ENCODE data around the gene TIMM22. TPM values are rescaled to one million over a fixed set of nuclear protein-coding genes. Genes with fewer than 3 reads are reported as not detected.
A peak's percentile ranks its signal among the peaks of the same experiment; 100 is the strongest.

TIMM22 gene
- total and polyA plus RNA-seq, 2 of the 13 experiments (the other 11 are each of a cell fraction or from before 2014, with no cell fraction given): 6.2 to 15.5 TPM

DNA sequence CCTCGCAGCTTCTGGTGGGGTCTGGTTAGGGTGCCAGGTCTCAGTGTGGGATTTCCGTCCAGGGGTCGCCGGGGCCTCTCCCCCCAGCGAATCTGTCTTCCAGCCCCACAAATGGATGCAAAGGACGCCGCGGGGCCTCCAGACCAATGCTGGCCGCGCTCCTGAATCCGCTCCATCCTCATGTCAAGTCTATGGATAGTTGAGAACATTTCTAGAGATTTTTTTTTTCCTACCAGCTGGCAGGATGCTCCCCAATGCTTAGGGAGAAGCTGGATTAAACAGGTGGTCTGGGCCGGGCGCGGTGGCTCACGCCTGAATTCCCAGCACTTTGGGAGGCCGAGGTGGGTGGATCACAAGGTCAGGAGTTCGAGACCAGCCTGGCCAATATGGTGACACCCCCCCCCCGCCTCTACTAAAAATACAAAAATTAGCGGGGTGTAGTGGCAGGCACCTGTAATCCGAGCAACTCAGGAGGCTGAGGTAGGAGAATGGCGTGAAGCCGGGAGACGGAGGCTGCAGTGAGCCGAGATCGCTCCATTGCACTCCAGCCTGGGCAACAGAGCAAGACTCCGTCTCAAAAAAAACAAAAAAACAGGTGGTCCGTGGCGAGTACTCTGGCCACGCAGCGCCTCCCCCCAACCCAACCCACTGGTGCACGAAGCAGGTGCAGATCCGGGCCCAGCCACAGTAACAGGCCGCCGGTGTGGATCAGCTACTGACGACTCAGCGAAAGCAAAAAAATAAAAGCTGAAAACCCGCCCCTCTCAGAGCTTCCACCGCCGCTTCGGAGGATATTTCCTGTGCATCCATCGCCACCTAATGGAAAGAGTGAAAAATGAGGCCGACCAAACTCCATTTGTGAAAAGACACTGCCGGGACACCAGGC, 16.3 kb upstream of the TIMM22 start (continued):
- TF ChIP-seq GLI4 (CRISPR knock-in tag; IDR thresholded peaks at IDR 0.05; ENCODE audit: borderline replicate concordance) (no peak), GPN1 (CRISPR knock-in tag; IDR thresholded peaks at IDR 0.05; ENCODE audit: borderline replicate concordance) (no peak), SKI (IDR thresholded peaks at IDR 0.05; ENCODE audit: partially characterized antibody) (no peak), ZNF660 (CRISPR knock-in tag; IDR thresholded peaks at IDR 0.05; ENCODE audit: borderline replicate concordance, low read depth) (no peak), HMG20A (CRISPR knock-in tag; IDR thresholded peaks at IDR 0.05; ENCODE audit: borderline replicate concordance) (no peak), GABPA (IDR thresholded peaks at IDR 0.05; ENCODE audit: low read depth, low read length) (no peak), GABPA (CRISPR knock-in tag; IDR thresholded peaks at IDR 0.05; ENCODE audit: low read depth) (no peak), FOXA3 (CRISPR knock-in tag; IDR thresholded peaks at IDR 0.05) (no peak; the same call in 1 of the 2 replicates), ZNF607 (CRISPR knock-in tag; IDR thresholded peaks at IDR 0.05; ENCODE audit: borderline replicate concordance) (no peak), PHF8 (CRISPR knock-in tag; IDR thresholded peaks at IDR 0.05) (no peak; the same call in 1 of the 2 replicates), ELF3 (CRISPR knock-in tag; IDR thresholded peaks at IDR 0.05) (peak; percentile 36; the same call in 1 of the 2 replicates), RAD21 (CRISPR knock-in tag; IDR thresholded peaks at IDR 0.05) (peak; percentile 84), REXO4 (CRISPR knock-in tag; IDR thresholded peaks at IDR 0.05; ENCODE audit: borderline replicate concordance) (no peak)
- TF ChIP-seq, protein P1, sequence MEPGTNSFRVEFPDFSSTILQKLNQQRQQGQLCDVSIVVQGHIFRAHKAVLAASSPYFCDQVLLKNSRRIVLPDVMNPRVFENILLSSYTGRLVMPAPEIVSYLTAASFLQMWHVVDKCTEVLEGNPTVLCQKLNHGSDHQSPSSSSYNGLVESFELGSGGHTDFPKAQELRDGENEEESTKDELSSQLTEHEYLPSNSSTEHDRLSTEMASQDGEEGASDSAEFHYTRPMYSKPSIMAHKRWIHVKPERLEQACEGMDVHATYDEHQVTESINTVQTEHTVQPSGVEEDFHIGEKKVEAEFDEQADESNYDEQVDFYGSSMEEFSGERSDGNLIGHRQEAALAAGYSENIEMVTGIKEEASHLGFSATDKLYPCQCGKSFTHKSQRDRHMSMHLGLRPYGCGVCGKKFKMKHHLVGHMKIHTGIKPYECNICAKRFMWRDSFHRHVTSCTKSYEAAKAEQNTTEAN (CRISPR knock-in tag; conservative IDR thresholded peaks at IDR 0.05): no peak
- TF ChIP-seq, protein P2, sequence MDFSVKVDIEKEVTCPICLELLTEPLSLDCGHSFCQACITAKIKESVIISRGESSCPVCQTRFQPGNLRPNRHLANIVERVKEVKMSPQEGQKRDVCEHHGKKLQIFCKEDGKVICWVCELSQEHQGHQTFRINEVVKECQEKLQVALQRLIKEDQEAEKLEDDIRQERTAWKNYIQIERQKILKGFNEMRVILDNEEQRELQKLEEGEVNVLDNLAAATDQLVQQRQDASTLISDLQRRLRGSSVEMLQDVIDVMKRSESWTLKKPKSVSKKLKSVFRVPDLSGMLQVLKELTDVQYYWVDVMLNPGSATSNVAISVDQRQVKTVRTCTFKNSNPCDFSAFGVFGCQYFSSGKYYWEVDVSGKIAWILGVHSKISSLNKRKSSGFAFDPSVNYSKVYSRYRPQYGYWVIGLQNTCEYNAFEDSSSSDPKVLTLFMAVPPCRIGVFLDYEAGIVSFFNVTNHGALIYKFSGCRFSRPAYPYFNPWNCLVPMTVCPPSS (IDR thresholded peaks at IDR 0.05): no peak
- TF ChIP-seq, protein P3, sequence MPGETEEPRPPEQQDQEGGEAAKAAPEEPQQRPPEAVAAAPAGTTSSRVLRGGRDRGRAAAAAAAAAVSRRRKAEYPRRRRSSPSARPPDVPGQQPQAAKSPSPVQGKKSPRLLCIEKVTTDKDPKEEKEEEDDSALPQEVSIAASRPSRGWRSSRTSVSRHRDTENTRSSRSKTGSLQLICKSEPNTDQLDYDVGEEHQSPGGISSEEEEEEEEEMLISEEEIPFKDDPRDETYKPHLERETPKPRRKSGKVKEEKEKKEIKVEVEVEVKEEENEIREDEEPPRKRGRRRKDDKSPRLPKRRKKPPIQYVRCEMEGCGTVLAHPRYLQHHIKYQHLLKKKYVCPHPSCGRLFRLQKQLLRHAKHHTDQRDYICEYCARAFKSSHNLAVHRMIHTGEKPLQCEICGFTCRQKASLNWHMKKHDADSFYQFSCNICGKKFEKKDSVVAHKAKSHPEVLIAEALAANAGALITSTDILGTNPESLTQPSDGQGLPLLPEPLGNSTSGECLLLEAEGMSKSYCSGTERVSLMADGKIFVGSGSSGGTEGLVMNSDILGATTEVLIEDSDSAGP (CRISPR knock-in tag; IDR thresholded peaks at IDR 0.05; ENCODE audit: borderline replicate concordance): 0 out of 2 replicates have a peak, but pooled peaks have one; percentile 55
- TF ChIP-seq, protein P4, sequence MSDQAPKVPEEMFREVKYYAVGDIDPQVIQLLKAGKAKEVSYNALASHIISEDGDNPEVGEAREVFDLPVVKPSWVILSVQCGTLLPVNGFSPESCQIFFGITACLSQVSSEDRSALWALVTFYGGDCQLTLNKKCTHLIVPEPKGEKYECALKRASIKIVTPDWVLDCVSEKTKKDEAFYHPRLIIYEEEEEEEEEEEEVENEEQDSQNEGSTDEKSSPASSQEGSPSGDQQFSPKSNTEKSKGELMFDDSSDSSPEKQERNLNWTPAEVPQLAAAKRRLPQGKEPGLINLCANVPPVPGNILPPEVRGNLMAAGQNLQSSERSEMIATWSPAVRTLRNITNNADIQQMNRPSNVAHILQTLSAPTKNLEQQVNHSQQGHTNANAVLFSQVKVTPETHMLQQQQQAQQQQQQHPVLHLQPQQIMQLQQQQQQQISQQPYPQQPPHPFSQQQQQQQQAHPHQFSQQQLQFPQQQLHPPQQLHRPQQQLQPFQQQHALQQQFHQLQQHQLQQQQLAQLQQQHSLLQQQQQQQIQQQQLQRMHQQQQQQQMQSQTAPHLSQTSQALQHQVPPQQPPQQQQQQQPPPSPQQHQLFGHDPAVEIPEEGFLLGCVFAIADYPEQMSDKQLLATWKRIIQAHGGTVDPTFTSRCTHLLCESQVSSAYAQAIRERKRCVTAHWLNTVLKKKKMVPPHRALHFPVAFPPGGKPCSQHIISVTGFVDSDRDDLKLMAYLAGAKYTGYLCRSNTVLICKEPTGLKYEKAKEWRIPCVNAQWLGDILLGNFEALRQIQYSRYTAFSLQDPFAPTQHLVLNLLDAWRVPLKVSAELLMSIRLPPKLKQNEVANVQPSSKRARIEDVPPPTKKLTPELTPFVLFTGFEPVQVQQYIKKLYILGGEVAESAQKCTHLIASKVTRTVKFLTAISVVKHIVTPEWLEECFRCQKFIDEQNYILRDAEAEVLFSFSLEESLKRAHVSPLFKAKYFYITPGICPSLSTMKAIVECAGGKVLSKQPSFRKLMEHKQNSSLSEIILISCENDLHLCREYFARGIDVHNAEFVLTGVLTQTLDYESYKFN (CRISPR knock-in tag; conservative IDR thresholded peaks at IDR 0.05): 0 out of 2 replicates have a peak, but pooled peaks have one; percentile 15
- TF ChIP-seq, protein P5, sequence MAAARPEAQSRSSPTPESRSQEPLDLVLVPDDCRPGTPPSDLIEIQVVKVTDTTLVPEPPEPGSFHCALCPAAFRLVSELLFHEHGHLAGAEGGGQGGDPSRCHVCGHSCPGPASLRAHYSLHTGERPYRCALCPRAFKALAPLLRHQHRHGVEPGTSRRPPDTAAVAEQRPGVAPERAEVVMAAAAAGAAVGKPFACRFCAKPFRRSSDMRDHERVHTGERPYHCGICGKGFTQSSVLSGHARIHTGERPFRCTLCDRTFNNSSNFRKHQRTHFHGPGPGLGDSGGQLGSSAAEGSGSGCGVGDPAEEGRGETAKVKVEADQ (CRISPR knock-in tag; IDR thresholded peaks at IDR 0.05; ENCODE audit: borderline replicate concordance): no peak
